Choroid plexus epithelial cell (primary cell): Measurements from ENCODE around the gene VIPR2.

Experiments
- DNase-seq: peaks from one replicate; pipeline ENCODE4 v3.0.0-alpha.2; 2010; ENCODE audit warnings: low read depth
- H3K4me3 ChIP-seq: 2 replicates; pipeline ENCODE4 v1.5.1; 2011; ENCODE audit warnings: low read depth, mild to moderate bottlenecking, control low read depth, low read length, moderate library complexity
- CTCF ChIP-seq: conservative IDR thresholded peaks from 2 replicates; pipeline ENCODE4 v1.5.1; 2011; ENCODE audit warnings: low read depth, mild to moderate bottlenecking, control low read depth, inconsistent platforms, low read length, moderate library complexity

Gene VIPR2

GRCh38 chr7:159098811-159099655 is 45.6 kb downstream of the VIPR2 start:
- peak; percentile 40 for DNase-seq
- no peak overlapping the region for H3K4me3 ChIP-seq
- TF ChIP-seq CTCF = no peak

- TF ChIP-seq CTCF = no peak
- H3K4me3 ChIP-seq = no peak overlapping the region
- no peak for DNase-seq
Measured at GRCh38 chr7:159098424-159098786, 46.3 kb downstream of the VIPR2 start.

GRCh38 chr7:159097661-159098423 is 46.8 kb downstream of the VIPR2 start:
- TF ChIP-seq CTCF = no peak
- no peak for DNase-seq
- H3K4me3 ChIP-seq = no peak overlapping the region

- DNase-seq = no peak
- TF ChIP-seq CTCF = no peak
- H3K4me3 ChIP-seq = no peak overlapping the region
Measured at GRCh38 chr7:159096736-159097581, 47.7 kb downstream of the VIPR2 start.

GRCh38 chr7:159095979-159096411 is 48.7 kb downstream of the VIPR2 start:
- no peak for DNase-seq
- no peak overlapping the region for H3K4me3 ChIP-seq
- no peak for TF ChIP-seq CTCF

- H3K4me3 ChIP-seq = no peak overlapping the region
- DNase-seq = no peak
- TF ChIP-seq CTCF = no peak
Measured at GRCh38 chr7:159094919-159095915, 49.5 kb downstream of the VIPR2 start.
